ENCODE results near the gene FKBP15.
"Not testable (repeated sequence)": the region's sequence is repeated elsewhere in the genome, so short reads cannot be mapped to it uniquely, and the experiment has no call there.

The FKBP15 gene

DNA sequence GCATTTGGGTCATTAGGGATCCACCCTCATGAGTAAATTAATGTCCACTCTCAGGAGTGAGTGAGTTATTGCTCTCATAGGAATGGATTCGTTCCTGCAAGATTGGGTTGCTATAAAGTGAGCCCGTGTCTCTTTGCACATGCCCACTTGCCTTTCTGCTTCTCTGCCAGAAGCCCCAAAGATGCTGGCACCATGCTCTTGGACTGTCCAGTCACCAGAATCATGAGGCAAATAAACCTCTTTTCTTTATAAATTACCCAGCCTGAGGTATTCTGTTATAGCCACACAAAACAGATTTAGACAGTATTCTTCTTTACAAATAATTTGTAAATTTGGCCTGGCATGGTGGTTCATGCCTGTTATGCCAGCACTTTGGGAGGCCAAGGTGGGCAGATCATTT is 29.7 kb upstream of the FKBP15 start (continued):
- TF ChIP-seq, protein P1, sequence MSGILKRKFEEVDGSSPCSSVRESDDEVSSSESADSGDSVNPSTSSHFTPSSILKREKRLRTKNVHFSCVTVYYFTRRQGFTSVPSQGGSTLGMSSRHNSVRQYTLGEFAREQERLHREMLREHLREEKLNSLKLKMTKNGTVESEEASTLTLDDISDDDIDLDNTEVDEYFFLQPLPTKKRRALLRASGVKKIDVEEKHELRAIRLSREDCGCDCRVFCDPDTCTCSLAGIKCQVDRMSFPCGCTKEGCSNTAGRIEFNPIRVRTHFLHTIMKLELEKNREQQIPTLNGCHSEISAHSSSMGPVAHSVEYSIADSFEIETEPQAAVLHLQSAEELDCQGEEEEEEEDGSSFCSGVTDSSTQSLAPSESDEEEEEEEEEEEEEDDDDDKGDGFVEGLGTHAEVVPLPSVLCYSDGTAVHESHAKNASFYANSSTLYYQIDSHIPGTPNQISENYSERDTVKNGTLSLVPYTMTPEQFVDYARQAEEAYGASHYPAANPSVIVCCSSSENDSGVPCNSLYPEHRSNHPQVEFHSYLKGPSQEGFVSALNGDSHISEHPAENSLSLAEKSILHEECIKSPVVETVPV (CRISPR knock-in tag; IDR thresholded peaks at IDR 0.05): no peak

DNA sequence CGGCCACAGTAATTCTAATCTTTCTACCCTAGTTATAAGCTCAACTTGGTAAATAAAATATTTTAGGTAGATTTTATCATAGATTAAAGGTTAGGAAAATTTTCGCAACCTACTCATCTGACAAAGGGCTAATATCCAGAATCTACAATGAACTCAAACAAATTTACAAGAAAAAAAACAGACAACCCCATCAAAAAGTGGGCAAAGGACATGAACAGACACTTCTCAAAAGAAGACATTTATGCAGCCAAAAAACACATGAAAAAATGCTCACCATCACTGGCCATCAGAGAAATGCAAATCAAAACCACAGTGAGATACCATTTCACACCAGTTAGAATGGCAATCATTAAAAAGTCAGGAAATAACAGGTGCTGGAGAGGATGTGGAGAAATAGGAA is 28.6 kb upstream of the FKBP15 start:
- ATAC-seq: not testable (repeated sequence)

DNA sequence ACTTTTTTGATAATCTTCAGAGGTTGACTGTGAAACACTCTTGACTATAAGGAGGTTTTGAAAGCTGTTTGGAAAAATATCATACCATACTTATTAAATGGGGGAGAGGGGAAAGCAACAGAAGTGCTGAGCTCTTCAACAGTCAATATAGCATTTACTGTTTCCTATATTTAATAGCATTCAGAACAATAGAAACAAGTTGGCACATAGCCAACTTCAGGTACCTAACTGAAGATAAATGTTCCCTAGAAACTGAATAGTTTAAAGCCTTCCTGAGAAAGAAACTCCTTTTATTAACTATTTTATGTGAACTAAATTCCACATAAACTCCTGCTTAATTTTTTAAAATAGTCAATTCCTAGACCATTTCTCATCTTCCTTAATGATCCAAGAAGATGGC is 26.6 kb upstream of the FKBP15 start:
- ATAC-seq: no peak
- TF ChIP-seq, protein P2, sequence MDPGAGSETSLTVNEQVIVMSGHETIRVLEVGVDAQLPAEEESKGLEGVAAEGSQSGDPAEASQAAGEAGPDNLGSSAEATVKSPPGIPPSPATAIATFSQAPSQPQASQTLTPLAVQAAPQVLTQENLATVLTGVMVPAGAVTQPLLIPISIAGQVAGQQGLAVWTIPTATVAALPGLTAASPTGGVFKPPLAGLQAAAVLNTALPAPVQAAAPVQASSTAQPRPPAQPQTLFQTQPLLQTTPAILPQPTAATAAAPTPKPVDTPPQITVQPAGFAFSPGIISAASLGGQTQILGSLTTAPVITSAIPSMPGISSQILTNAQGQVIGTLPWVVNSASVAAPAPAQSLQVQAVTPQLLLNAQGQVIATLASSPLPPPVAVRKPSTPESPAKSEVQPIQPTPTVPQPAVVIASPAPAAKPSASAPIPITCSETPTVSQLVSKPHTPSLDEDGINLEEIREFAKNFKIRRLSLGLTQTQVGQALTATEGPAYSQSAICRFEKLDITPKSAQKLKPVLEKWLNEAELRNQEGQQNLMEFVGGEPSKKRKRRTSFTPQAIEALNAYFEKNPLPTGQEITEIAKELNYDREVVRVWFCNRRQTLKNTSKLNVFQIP (CRISPR knock-in tag; IDR thresholded peaks at IDR 0.05; ENCODE audit: borderline replicate concordance, low read depth): no peak

DNA sequence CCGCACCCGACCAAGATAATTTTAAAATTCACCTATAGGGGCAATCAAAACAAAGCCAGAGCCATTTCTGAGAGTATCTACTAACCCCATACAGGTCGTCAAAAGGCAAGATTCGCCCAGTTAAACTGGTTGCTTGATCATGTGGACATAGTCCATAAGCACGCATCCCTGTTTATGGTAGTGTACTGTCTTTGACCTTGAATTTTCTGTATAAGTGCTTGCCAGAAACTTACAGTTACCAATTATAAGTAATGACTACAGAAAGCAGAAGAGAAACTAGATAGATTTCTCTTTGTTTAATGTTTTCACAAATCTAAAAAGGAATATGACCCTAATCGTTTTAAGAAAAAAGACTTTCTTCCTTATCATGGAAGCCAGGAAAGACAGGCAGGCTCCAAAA is 25.9 kb upstream of the FKBP15 start:
- TF ChIP-seq CSDC2 (CRISPR knock-in tag; IDR thresholded peaks at IDR 0.05): no peak
- TF ChIP-seq, protein P3, sequence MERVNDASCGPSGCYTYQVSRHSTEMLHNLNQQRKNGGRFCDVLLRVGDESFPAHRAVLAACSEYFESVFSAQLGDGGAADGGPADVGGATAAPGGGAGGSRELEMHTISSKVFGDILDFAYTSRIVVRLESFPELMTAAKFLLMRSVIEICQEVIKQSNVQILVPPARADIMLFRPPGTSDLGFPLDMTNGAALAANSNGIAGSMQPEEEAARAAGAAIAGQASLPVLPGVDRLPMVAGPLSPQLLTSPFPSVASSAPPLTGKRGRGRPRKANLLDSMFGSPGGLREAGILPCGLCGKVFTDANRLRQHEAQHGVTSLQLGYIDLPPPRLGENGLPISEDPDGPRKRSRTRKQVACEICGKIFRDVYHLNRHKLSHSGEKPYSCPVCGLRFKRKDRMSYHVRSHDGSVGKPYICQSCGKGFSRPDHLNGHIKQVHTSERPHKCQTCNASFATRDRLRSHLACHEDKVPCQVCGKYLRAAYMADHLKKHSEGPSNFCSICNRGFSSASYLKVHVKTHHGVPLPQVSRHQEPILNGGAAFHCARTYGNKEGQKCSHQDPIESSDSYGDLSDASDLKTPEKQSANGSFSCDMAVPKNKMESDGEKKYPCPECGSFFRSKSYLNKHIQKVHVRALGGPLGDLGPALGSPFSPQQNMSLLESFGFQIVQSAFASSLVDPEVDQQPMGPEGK (CRISPR knock-in tag; IDR thresholded peaks at IDR 0.05; ENCODE audit: borderline replicate concordance): no peak
- no peak for TF ChIP-seq ZFP3 (CRISPR knock-in tag; IDR thresholded peaks at IDR 0.05)
- TF ChIP-seq ARNTL (CRISPR knock-in tag; IDR thresholded peaks at IDR 0.05; ENCODE audit: borderline replicate concordance, low read depth): no peak
- TF ChIP-seq, protein P4, sequence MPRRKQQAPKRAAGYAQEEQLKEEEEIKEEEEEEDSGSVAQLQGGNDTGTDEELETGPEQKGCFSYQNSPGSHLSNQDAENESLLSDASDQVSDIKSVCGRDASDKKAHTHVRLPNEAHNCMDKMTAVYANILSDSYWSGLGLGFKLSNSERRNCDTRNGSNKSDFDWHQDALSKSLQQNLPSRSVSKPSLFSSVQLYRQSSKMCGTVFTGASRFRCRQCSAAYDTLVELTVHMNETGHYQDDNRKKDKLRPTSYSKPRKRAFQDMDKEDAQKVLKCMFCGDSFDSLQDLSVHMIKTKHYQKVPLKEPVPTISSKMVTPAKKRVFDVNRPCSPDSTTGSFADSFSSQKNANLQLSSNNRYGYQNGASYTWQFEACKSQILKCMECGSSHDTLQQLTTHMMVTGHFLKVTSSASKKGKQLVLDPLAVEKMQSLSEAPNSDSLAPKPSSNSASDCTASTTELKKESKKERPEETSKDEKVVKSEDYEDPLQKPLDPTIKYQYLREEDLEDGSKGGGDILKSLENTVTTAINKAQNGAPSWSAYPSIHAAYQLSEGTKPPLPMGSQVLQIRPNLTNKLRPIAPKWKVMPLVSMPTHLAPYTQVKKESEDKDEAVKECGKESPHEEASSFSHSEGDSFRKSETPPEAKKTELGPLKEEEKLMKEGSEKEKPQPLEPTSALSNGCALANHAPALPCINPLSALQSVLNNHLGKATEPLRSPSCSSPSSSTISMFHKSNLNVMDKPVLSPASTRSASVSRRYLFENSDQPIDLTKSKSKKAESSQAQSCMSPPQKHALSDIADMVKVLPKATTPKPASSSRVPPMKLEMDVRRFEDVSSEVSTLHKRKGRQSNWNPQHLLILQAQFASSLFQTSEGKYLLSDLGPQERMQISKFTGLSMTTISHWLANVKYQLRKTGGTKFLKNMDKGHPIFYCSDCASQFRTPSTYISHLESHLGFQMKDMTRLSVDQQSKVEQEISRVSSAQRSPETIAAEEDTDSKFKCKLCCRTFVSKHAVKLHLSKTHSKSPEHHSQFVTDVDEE (CRISPR knock-in tag; IDR thresholded peaks at IDR 0.05): no peak
- no peak for TF ChIP-seq BACH2 (CRISPR knock-in tag; IDR thresholded peaks at IDR 0.05; ENCODE audit: borderline replicate concordance)
- TF ChIP-seq RARB (CRISPR knock-in tag; IDR thresholded peaks at IDR 0.05): no peak
- no peak for TF ChIP-seq ZNF565 (CRISPR knock-in tag; conservative IDR thresholded peaks at IDR 0.05; ENCODE audit: low read depth)
- no peak for TF ChIP-seq ESRRG (CRISPR knock-in tag; IDR thresholded peaks at IDR 0.05)
- TF ChIP-seq, protein P2 (CRISPR knock-in tag; IDR thresholded peaks at IDR 0.05; ENCODE audit: borderline replicate concordance, low read depth): no peak
- no peak for ATAC-seq

DNA sequence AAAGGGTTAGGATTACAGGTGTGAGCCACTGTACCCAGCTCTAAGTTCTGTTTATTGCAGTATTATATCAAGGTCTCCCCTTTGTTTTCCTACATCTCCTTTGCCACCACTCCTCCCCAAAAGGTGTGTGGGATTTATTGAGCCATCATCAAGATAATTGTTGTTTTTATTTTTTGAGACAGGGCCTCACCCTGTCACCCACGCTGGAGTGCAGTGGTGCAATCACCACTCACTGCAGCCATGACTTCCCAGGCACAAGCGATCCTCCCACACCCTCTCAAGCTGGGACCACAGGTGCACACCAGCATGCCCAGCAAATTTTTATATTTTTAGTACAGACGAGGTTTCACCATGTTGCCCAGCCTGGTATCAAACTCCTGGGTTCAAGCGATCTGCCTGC is 24.8 kb upstream of the FKBP15 start:
- no peak for ATAC-seq
- TF ChIP-seq GLIS3 (CRISPR knock-in tag; IDR thresholded peaks at IDR 0.05): no peak
- TF ChIP-seq OSR1 (CRISPR knock-in tag; IDR thresholded peaks at IDR 0.05): no peak
- TF ChIP-seq ISL1 (CRISPR knock-in tag; IDR thresholded peaks at IDR 0.05): no peak
- TF ChIP-seq, protein P4 (CRISPR knock-in tag; IDR thresholded peaks at IDR 0.05): no peak
- no peak for TF ChIP-seq ZC3H10 (CRISPR knock-in tag; IDR thresholded peaks at IDR 0.05)
- TF ChIP-seq, protein P2 (CRISPR knock-in tag; IDR thresholded peaks at IDR 0.05; ENCODE audit: borderline replicate concordance, low read depth): no peak
- no peak for TF ChIP-seq ZFP3 (CRISPR knock-in tag; IDR thresholded peaks at IDR 0.05)
- no peak for TF ChIP-seq ESRRG (CRISPR knock-in tag; IDR thresholded peaks at IDR 0.05)
- TF ChIP-seq, protein P3 (CRISPR knock-in tag; IDR thresholded peaks at IDR 0.05; ENCODE audit: borderline replicate concordance): no peak
- no peak for TF ChIP-seq RARB (CRISPR knock-in tag; IDR thresholded peaks at IDR 0.05)
- TF ChIP-seq TOX (CRISPR knock-in tag; IDR thresholded peaks at IDR 0.05; ENCODE audit: borderline replicate concordance): no peak
- TF ChIP-seq BACH2 (CRISPR knock-in tag; IDR thresholded peaks at IDR 0.05; ENCODE audit: borderline replicate concordance): no peak

Measured in SK-N-SH treated with all-trans-retinoic acid at 6 μM for 48 hours (cell line).